Muscle layer of duodenum (tissue), 2 donors: ENCODE data around the gene ARID5B.

Source experiments
- H3K27ac ChIP-seq: one replicate; pipeline ENCODE4 v1.7.0; 2013; ENCODE audit warnings: mild to moderate bottlenecking, low read length
- H3K27me3 ChIP-seq: one replicate; pipeline ENCODE4 v1.7.0; 2013; ENCODE audit warnings: low read depth, mild to moderate bottlenecking, control low read depth, low read length
- H3K36me3 ChIP-seq, 2 donors: one replicate each; pipeline ENCODE4 v1.7.0; 2013; ENCODE audit warnings: low read length in 2 of 2, control low read depth in 1 of 2, mild to moderate bottlenecking in 1 of 2; ENCODE audit not compliant: insufficient read depth in 2 of 2, control insufficient read depth in 1 of 2
- H3K4me1 ChIP-seq, 2 donors: one replicate each; pipeline ENCODE4 v1.7.0; 2013; ENCODE audit warnings: low read length in 2 of 2, mild to moderate bottlenecking in 2 of 2, control low read depth in 1 of 2, moderate library complexity in 1 of 2; ENCODE audit not compliant: insufficient read depth in 2 of 2, control insufficient read depth in 1 of 2
- H3K4me3 ChIP-seq, 2 donors: one replicate each; pipeline ENCODE4 v1.7.0; 2013; ENCODE audit warnings: low read length in 2 of 2, low read depth in 1 of 2, mild to moderate bottlenecking in 1 of 2
- H3K9me3 ChIP-seq, 2 donors: one replicate each; pipeline ENCODE4 v1.7.0; 2013; ENCODE audit warnings: low read length in 2 of 2, control low read depth in 1 of 2, mild to moderate bottlenecking in 1 of 2; ENCODE audit not compliant: control insufficient read depth in 1 of 2
- donor health status: healthy.

Gene ARID5B

GRCh38 chr10:62076891-62077290 is 175.4 kb downstream of the ARID5B start:
- H3K4me3 ChIP-seq, result no peak overlapping the region
- peak overlapping the region; percentile 44 for H3K27ac ChIP-seq
- no peaks in the 10 kb centered on the region for H3K27me3 ChIP-seq
- H3K4me1 ChIP-seq, result peaks cover 10 to 59% of the 10 kb centered on the region in 2 donors
- H3K9me3 ChIP-seq, result no peaks in the 10 kb centered on the region
- peaks cover 22 to 24% of the 10 kb centered on the region in 2 donors for H3K36me3 ChIP-seq

GRCh38 chr10:62077330-62078015 is 176.0 kb downstream of the ARID5B start:
- Histone ChIP-seq H3K27ac (peak overlapping the region; percentile 37), H3K4me1 (peaks cover 15 to 61% of the 10 kb centered on the region in 2 donors), H3K36me3 (peaks cover 16 to 22% of the 10 kb centered on the region in 2 donors), H3K4me3 (no peak overlapping the region), H3K9me3 (no peaks in the 10 kb centered on the region), H3K27me3 (no peaks in the 10 kb centered on the region)

DNA sequence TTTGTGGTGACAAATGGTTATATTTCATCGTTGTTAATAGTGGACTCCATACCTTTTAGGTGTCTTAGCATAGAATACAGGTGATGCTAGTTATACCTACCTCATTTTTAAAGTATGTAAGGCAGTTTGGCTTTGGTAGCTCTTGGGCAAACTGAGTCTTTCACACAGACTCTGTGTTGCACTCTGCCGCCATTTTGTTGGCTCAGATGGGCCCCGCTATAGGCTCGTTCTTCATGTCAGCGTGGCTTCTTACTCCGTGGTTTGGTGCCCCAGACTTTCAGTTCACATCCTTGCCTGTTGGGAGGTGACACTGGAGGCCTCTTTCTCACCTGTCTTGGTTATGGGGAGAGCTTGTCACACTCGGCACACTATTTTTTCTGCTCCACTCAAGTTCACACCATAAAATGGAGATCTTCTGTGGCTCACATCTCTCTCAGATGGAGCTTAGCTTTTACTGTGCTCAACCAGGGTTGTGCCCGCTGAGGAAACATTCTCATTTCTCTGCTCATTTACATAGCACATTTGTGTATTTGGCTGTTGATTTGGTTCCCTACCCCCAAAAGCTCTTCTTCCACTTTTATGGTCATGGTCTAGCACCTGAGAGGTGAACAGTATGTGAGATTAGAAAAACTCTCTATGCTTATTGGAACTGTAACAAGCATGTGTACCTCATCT is 178.5 kb downstream of the ARID5B start:
- no peaks in the 10 kb centered on the region for H3K27me3 ChIP-seq
- H3K4me1 ChIP-seq, result peaks cover 32 to 69% of the 10 kb centered on the region in 2 donors
- H3K36me3 ChIP-seq, result peaks cover 5 to 24% of the 10 kb centered on the region in 2 donors
- no peak overlapping the region for H3K4me3 ChIP-seq
- no peaks in the 10 kb centered on the region for H3K9me3 ChIP-seq
- no peak overlapping the region for H3K27ac ChIP-seq

DNA sequence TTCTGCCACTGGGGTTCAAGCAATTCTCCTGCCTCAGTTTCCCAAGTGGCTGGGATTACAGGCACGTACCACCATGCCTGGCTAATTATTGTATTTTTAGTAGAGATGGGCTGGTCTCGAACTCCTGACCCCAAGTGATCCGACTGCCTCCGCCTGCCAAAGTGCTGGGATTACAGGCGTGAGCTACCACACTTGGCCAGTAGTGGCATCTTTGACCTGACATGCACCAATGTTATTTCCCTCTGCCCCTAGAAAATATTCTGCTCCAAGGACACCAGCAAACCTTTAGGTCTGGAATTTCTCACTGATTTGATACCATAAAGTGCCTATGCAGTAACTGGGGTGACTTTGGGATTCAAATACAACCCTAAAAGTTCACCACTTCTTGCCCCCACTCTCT is 179.4 kb downstream of the ARID5B start:
- H3K9me3 ChIP-seq, result no peaks in the 10 kb centered on the region
- peak overlapping the region; percentile 84 for H3K27ac ChIP-seq
- no peak overlapping the region for H3K4me3 ChIP-seq
- peaks cover 9 to 30% of the 10 kb centered on the region in 2 donors for H3K36me3 ChIP-seq
- H3K4me1 ChIP-seq, result peaks cover 32 to 63% of the 10 kb centered on the region in 2 donors
- no peaks in the 10 kb centered on the region for H3K27me3 ChIP-seq

DNA sequence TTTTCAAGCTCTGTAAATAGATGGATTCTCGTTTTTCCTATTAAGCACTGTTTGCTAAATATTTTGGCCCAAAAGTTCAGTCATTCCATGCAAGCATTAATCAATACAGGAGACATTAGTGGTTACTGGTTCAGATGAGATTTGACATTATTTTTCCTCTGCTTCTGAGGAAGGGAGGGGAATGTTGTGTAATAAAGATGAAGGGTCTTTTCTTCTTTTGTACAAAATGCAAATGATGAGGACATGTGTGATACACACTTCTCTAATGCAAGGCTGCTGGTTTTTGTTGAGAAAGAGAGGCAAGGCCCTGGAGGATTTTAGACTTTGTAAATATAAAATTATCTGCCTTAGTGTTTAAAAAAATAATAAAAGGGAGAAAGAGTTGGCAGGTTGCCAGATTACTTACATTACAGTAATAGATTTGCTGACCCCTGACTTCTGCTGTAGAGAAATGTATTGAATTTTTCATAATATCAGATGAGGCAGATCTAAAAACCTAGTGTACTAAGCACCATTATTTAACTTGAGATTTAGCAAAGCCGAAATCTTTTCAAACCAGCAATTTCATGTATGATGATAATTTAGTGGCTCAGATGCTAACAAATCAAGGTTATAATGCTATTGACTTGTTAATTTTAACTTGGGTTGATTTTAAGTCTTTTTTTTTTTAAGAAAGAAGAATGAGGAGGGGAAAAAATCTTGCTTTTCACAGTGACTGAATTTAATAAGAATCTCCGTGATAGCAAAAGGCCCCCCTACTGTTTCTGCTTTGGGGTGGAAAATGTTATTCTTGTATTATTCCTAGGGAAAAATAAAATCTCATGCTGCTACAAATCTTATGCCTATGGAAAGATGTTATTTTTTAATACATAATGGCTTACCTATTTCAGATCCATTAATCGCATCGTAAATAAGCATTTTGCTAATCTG is 180.1 kb downstream of the ARID5B start:
- Histone ChIP-seq H3K36me3 (peaks cover 11 to 34% of the 10 kb centered on the region in 2 donors), H3K27me3 (no peaks in the 10 kb centered on the region), H3K4me3 (no peak overlapping the region), H3K4me1 (peaks cover 32 to 57% of the 10 kb centered on the region in 2 donors), H3K9me3 (no peaks in the 10 kb centered on the region), H3K27ac (peak overlapping the region; percentile 84)

GRCh38 chr10:62082271-62082656 is 180.8 kb downstream of the ARID5B start:
- peaks cover 11 to 34% of the 10 kb centered on the region in 2 donors for H3K36me3 ChIP-seq
- H3K4me1 ChIP-seq, result peaks cover 32 to 53% of the 10 kb centered on the region in 2 donors
- no peaks in the 10 kb centered on the region for H3K9me3 ChIP-seq
- peak overlapping the region; percentile 84 for H3K27ac ChIP-seq
- H3K4me3 ChIP-seq, result peak overlapping the region; percentile 10 to 26
- no peaks in the 10 kb centered on the region for H3K27me3 ChIP-seq

GRCh38 chr10:62082729-62083411 is 181.4 kb downstream of the ARID5B start:
- H3K36me3 ChIP-seq, result peaks cover 12 to 36% of the 10 kb centered on the region in 2 donors
- peaks cover 32 to 52% of the 10 kb centered on the region in 2 donors for H3K4me1 ChIP-seq
- H3K9me3 ChIP-seq, result no peaks in the 10 kb centered on the region
- H3K27me3 ChIP-seq, result no peaks in the 10 kb centered on the region
- peak overlapping the region; percentile 84 for H3K27ac ChIP-seq
- H3K4me3 ChIP-seq, result peak overlapping the region; percentile 10 to 26

GRCh38 chr10:62083412-62084267 is 182.1 kb downstream of the ARID5B start:
- Histone ChIP-seq H3K4me1 (peaks cover 32 to 48% of the 10 kb centered on the region in 2 donors), H3K9me3 (no peaks in the 10 kb centered on the region), H3K27me3 (no peaks in the 10 kb centered on the region), H3K36me3 (peaks cover 19 to 35% of the 10 kb centered on the region in 2 donors), H3K27ac (peak overlapping the region; percentile 84), H3K4me3 (peak overlapping the region; percentile 8 to 9)

DNA sequence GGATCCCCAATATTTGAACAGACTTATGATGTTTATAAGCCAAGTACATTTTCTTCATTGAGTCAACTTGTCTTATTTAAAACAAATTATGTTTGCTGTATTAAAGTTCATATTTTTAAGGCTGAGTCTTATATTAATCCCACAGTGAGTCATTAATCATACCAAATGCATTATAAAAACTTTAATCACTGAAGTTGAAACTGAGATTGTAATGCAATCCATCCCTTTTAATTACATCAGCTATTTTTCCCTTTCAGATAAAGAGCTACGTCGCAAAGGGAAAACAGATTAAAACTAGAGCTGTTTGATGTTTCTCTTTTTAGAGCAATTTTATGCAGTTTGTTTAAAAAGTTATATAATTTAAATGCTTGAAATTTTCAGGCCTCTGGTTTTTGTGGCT is 183.0 kb downstream of the ARID5B start:
- H3K9me3 ChIP-seq, result no peaks in the 10 kb centered on the region
- H3K36me3 ChIP-seq, result peaks cover 22 to 36% of the 10 kb centered on the region in 2 donors
- no peak overlapping the region for H3K4me3 ChIP-seq
- H3K27ac ChIP-seq, result peak overlapping the region; percentile 84
- H3K27me3 ChIP-seq, result no peaks in the 10 kb centered on the region
- peaks cover 32 to 48% of the 10 kb centered on the region in 2 donors for H3K4me1 ChIP-seq

DNA sequence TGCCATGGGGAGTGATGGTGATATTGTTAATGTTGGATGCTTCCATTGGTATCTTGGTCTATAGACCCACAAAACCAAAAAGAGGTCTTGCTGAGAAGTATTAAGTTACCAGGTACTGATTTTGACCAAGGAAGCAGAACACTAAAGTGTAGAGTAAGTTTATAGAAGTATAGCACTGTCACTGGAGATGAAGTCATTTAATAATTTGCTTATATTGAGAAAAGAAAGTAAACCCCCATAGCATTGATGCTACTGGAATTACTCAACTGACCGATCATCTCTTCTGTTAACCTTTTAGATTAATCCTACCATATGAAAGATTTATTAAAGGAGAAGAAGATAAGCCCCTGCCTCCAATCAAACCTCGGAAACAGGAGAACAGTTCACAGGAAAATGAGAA is 183.9 kb downstream of the ARID5B start:
- peaks cover 27 to 35% of the 10 kb centered on the region in 2 donors for H3K36me3 ChIP-seq
- peak overlapping the region; percentile 12 for H3K27ac ChIP-seq
- peaks cover 32 to 44% of the 10 kb centered on the region in 2 donors for H3K4me1 ChIP-seq

More for the DNA sequence above, 183.9 kb downstream of the ARID5B start:
- Histone ChIP-seq H3K27me3 (no peaks in the 10 kb centered on the region), H3K9me3 (no peaks in the 10 kb centered on the region), H3K4me3 (no peak overlapping the region)
